NCI-H2029 treated with DMSO at 0.1 percent for 48 hours (cell line): Measurements from ENCODE around the gene SIRT2.
"Not testable (repeated sequence)": the region's sequence is repeated elsewhere in the genome, so short reads cannot be mapped to it uniquely, and the experiment has no call there.

Experiments
- DNase-seq: peaks from one replicate; lab custom pipeline; 2025; lab: John Stamatoyannopoulos, UW

The SIRT2 gene

GRCh38 chr19:38894968-38895367 lies 4.5 kb downstream of the SIRT2 start:
- DNase-seq, result no peak

- no peak for DNase-seq
Measured at GRCh38 chr19:38893341-38893771, 6.1 kb downstream of the SIRT2 start.

GRCh38 chr19:38892841-38893240 lies 6.6 kb downstream of the SIRT2 start:
- peak; percentile 28 for DNase-seq

GRCh38 chr19:38891771-38892170 lies 7.6 kb downstream of the SIRT2 start:
- no peak for DNase-seq

- no peak for DNase-seq
Measured at GRCh38 chr19:38890686-38891085, 8.7 kb downstream of the SIRT2 start.

GRCh38 chr19:38889803-38890202 lies 9.6 kb downstream of the SIRT2 start:
- no peak for DNase-seq

GRCh38 chr19:38888876-38889275 lies 10.5 kb downstream of the SIRT2 start:
- no peak for DNase-seq

- DNase-seq, result not testable (repeated sequence)
Measured at GRCh38 chr19:38884691-38885090, 14.7 kb downstream of the SIRT2 start.

- DNase-seq, result no peak
Measured at GRCh38 chr19:38883286-38883685, 16.1 kb downstream of the SIRT2 start.

- DNase-seq, result no peak
Measured at GRCh38 chr19:38880882-38881609, 18.4 kb downstream of the SIRT2 start.

GRCh38 chr19:38880076-38880881 lies 19.1 kb downstream of the SIRT2 start:
- DNase-seq, result no peak

GRCh38 chr19:38879400-38879751 lies 20.0 kb downstream of the SIRT2 start:
- DNase-seq, result no peak

- no peak for DNase-seq
Measured at GRCh38 chr19:38878575-38879399, 20.6 kb downstream of the SIRT2 start.

GRCh38 chr19:38877781-38878574 lies 21.4 kb downstream of the SIRT2 start, which contains the start of gene RINL:
RINL (minus strand) TSS chr19:38878275; CDS start chr19:38876742, 1,533 bp downstream.
- peak; percentile 62 for DNase-seq

- DNase-seq, result no peak
Measured at GRCh38 chr19:38875656-38876395, 23.6 kb downstream of the SIRT2 start.

- not testable (repeated sequence) for DNase-seq
Measured at GRCh38 chr19:38873400-38873799, 26.0 kb downstream of the SIRT2 start.

- DNase-seq, result no peak
Measured at GRCh38 chr19:38870612-38871011, 28.8 kb downstream of the SIRT2 start.

- peak; percentile 81 for DNase-seq
Measured at GRCh38 chr19:38869836-38870607, 29.4 kb downstream of the SIRT2 start.

GRCh38 chr19:38869160-38869835 lies 30.1 kb downstream of the SIRT2 start:
- DNase-seq, result no peak
